ENCODE results near the gene SOX6.

- TF ChIP-seq CTCF (IDR thresholded peaks at IDR 0.05) (no peak), POLR2AphosphoS5 (IDR thresholded peaks at IDR 0.05) (no peak), POLR2A (IDR thresholded peaks at IDR 0.05; ENCODE audit: low read depth) (no peak)
Measured at GRCh38 chr11:16311831-16312230, 44.5 kb downstream of the SOX6 start.

All from esophagus muscularis mucosa (tissue), 3 donors.